Midbrain (tissue), 1 donor: ENCODE data around the gene KANSL1.
"Not testable (repeated sequence)": the region's sequence is repeated elsewhere in the genome, so short reads cannot be mapped to it uniquely, and the experiment has no call there.

Experiments
- DNase-seq: peaks from one replicate; lab custom pipeline; 2025; lab: John Stamatoyannopoulos, UW

The KANSL1 gene

GRCh38 chr17:46110219-46110618, 83.0 kb downstream of the KANSL1 start:
- no peak for DNase-seq

DNA sequence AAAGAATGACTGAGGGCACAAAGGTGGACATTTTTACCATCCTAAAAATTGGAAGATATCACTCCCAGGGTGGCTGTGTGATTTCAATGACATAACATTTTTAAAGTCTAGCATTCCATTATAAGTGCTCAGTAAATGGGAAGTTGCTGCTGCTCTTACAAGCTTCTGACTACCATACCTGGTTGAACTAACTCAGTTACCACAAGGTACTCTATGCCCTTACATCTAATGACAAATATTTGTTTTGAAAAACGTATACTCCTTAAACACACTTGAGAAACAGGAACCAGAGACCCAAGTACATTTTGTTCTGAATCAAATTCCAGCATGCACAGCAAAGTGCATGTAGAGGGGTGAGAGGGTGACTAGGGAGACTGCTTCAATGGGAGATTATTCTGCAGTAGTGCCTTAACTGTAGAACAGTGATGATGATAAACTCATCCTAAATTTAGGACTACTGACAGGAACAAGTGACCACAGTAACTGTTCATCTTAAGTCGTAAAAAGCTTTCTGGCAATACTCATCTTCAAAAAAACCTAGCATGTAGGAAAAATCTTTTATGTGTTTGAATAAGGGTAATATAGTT, 83.5 kb downstream of the KANSL1 start:
- DNase-seq = no peak

DNA sequence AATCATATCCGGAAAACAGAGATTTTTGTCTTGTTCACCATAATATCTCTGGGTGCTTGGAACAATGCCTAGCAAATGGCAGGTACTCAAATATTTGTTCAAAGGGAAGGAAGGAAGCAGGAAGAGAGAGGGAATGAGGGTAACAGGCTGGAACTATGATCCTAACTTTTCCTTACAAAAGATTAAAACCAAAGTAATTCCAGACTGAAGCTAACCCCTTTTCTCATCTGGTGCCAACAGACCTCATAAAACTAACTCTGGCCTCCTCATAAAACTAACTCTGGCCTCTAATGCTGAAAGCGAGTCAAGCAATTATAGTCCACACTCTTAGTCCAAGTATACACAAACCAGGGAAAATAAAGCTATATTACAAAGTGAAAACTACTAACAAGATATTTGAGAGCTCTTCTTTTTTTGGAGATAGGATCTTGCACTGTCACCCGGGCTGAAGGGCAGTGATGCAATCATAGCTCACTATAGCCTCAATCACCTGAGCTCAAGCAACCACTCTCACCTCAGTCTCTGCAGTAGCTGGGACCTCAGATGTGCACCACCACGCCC, 84.6 kb downstream of the KANSL1 start:
- no peak for DNase-seq

DNA sequence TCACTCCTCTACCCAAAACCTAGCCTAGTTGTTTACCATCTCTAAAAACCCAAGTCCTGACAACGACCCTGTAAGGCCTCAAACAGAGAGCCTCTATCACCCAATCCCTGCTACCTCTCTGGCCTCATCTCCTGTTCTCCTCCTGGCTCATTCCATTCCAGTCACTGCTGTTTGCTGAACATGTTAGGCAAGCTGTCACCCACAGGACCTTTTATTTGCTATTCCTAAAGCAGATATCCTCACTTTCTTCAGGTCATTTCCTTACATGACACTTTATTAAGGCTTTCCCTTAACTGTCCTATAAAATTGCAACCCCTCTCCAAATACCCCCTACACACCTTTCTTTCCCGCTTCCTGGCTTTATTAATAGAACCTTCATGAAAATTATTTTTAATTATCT, 85.1 kb downstream of the KANSL1 start:
- no peak for DNase-seq

- DNase-seq = no peak
These were observed 86.1 kb downstream of the KANSL1 start for GRCh38 chr17:46106966-46107644.

GRCh38 chr17:46102806-46103205, 90.4 kb downstream of the KANSL1 start:
- DNase-seq = not testable (repeated sequence)

GRCh38 chr17:46101785-46102617, 91.2 kb downstream of the KANSL1 start:
- not testable (repeated sequence) for DNase-seq

GRCh38 chr17:46100590-46100989, 92.6 kb downstream of the KANSL1 start:
- no peak for DNase-seq

- DNase-seq = no peak
These were observed 93.4 kb downstream of the KANSL1 start for GRCh38 chr17:46099865-46100264.

DNA sequence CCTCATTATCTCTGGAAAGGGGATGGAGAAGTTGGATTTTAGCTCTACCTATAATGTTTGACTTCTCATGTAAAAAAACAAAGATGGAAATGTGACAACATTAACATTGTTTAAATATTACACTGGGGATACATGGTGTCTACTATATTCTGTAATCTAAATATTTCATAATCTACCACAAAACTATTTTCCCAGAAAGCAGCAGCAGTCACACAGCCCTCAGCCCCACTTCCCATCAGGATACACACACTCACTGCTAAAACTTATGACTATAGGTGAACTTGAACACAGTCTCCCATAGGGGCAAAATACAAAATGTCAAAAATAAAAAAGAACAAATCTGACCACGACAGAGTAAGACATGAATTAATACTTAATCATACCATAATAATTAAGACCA, 95.7 kb downstream of the KANSL1 start:
- DNase-seq = no peak

DNA sequence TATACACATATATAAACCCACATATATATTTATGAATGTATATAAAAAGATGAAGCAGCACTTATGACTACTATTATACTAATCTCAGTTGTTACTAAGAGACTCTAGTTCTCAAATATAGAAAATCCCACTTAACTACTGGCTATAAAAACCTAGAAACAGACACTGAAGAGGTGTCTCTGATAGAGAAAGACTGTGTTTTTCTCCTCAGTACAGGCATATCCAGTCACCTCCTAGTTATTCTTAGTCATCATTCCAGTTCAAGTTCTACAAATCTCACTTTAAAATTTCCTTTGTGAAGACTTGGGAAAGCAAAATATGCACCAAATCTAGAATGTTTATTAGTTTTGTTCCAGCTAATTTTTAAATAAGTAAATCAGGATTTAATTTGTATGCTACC, 100.2 kb downstream of the KANSL1 start:
- DNase-seq = no peak

DNA sequence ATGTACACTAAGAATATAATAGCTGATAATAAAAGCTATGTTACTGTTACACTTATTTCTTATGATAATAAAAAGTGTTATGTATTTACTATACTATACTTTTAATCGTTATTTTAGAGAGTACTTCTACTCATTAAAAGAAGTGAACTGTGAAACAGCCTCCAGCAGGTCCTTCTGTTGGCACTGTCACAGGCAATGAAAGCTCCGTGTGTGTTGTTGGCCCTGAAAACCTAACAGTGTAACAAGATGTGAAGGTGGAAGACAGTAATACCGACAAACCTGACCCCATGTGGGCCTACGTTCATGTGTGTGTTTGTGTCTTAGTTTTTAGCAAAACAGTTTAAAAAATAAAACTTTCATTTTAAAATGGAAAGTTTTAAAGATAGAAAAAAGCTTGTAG, 102.4 kb downstream of the KANSL1 start:
- no peak for DNase-seq

DNA sequence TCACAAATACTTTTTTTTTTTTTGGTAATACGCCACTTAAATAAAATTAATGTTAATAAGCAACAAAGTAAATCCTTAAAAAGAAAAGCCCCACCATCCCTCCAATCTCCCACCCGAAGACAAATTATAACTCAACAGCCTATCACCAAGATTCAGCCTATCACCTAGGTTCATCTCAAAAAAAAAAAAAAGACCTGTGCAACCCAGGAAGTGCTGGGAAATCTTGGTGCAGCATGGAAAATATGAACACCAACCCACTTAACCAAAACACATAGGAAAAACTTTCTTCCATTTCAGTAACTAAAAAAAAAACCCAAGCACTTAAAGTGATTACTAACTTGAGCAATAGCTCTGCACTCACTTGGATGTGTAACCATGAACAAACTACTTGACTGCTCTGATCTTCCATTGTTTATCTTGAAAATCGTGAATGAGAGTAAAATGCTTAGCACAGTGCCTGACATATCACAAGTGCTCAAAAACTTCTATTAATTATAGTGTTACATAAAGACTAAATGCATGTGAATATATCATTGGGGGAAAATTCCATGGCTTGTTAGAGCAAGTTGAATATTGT, 103.8 kb downstream of the KANSL1 start:
- DNase-seq = no peak

DNA sequence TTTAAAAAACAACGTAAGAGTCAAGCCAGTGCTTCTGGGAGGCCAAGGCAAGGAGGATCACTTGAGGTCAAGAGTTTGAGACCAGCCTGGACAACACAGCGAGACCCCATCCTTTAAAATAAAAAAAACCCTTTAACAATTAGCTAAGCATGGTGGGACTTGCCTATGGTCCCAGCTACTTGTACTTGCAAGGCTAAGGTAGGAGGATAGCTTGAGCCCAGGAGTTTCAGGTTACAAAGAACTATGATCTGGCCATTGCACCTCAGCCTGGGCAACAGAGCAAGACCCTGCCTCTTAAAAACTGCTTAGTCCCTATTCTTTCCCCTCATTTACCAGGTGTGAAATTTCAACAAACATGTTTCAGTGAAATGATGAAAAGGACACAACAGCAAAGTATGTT, 104.6 kb downstream of the KANSL1 start:
- no peak for DNase-seq

- DNase-seq = not testable (repeated sequence)
These were observed 105.4 kb downstream of the KANSL1 start for GRCh38 chr17:46087871-46088270.

- DNase-seq = no peak
These were observed 106.4 kb downstream of the KANSL1 start for GRCh38 chr17:46086821-46087220.

DNA sequence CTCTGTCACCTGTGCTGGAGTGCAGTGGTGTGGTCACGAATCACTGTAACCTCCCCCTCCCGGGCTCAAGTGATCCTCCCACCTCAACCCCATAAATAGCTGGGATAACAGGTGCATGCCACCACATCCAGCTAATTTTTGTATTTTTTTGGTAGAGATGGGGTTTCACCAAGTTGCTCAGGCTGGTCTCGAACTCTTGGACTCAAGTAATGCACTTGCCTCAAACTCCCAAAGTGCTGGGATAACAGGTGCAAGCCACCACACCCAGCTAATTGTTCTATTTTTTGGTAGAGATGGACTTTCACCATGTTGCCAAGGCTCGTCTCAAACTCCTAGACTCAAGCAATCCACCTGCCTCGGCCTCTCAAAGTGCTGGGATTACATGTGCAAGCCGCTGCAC, 107.7 kb downstream of the KANSL1 start:
- no peak for DNase-seq

- DNase-seq = no peak
These were observed 111.0 kb downstream of the KANSL1 start for GRCh38 chr17:46082257-46082656.

- DNase-seq = no peak
These were observed 112.3 kb downstream of the KANSL1 start for GRCh38 chr17:46081018-46081320.

GRCh38 chr17:46080118-46081017, 112.9 kb downstream of the KANSL1 start:
- no peak for DNase-seq

DNA sequence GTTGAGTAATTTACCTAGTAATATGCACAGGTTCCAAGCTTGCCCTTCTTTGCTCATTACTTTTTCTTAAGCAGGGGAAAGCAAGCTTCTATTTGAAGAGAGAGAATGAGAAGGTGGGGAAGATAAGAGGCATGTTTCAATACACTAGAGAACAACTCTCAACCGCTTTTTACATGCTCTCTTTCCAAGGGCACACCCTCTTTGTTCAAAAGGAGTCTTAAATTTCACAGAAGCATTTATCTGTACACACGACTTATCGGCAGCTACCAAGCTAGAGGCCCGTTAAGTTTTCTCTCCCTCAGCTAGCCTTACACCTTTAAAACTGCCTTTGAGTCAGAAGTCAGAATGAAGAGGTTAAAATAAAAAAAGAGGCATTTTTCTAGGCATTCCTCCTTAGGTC, 114.6 kb downstream of the KANSL1 start:
- no peak for DNase-seq

DNA sequence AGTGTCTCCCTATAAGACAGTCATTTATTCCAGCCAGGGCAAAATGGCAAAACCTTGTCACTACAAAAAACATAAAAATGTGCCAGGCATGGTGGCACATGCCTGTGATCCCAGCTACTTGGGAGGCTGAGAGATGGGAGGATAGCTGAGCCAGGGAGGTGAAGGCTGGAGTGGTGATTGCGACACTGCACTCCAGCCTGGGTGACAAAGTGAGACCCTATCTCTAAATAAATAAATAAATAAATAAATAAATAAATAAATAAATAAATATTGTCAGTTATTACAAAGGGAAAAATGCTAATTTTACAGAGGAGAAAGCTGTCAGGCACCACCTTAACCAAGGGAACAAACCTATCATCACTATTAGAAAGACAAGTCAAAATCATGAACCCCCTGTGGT, 118.7 kb downstream of the KANSL1 start:
- no peak for DNase-seq
